D721Med (cell line): ENCODE measurements around the gene BCOR.

Source experiments
- DNase-seq: peaks from one replicate; pipeline ENCODE4 v3.0.0; 2011; ENCODE audit warnings: low spot score; ENCODE audit not compliant: insufficient read length
- FAIRE-seq: peaks from 2 replicates; lab custom pipeline; 2011; peaks lifted over from hg19 to GRCh38; lab: Jason Lieb, UNC
- CTCF ChIP-seq: IDR thresholded peaks from 2 replicates; pipeline ENCODE4 v1.5.1; 2012; ENCODE audit warnings: mild to moderate bottlenecking, control low read depth; ENCODE audit not compliant: insufficient read depth; ENCODE audit errors: missing control alignments

Gene BCOR

GRCh38 chrX:40092808-40093435 lies 4.8 kb downstream of the BCOR start:
- DNase-seq (no peak), FAIRE-seq (no peak)
- TF ChIP-seq CTCF = no peak

- DNase-seq (no peak), FAIRE-seq (no peak)
- no peak for TF ChIP-seq CTCF
Observed at GRCh38 chrX:40091691-40092421, 5.9 kb downstream of the BCOR start.

- no peak for TF ChIP-seq CTCF
- DNase-seq (no peak), FAIRE-seq (no peak)
Observed at GRCh38 chrX:40090961-40091360, 6.8 kb downstream of the BCOR start.

GRCh38 chrX:40090050-40090804 lies 7.5 kb downstream of the BCOR start:
- TF ChIP-seq CTCF = no peak
- FAIRE-seq (no peak), DNase-seq (no peak)

GRCh38 chrX:40088803-40089540 lies 8.8 kb downstream of the BCOR start:
- no peak for TF ChIP-seq CTCF
- FAIRE-seq (no peak), DNase-seq (no peak)

DNA sequence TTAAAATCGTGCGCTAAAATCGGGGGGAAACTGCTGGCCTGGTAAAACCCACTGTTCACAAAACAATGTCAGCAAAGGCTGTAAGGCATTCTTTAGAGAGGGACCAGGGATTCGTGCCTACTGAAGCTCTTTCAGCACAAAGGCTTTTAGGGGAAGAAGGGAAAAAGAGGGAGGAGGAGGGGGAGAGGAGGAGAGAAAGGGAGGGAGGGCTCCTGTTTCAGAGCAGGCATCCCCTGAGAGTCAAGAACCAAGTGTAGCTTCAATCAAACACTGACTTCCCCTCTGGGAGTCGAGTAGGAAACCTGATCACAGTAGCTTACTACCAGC lies 9.5 kb downstream of the BCOR start:
- no peak for DNase-seq
- no peak for TF ChIP-seq CTCF
- no peak for FAIRE-seq
